GM21423 (cell line): Measurements from ENCODE around the gene VN1R4.
"Not testable (repeated sequence)": the region's sequence is repeated elsewhere in the genome, so short reads cannot be mapped to it uniquely, and the experiment has no call there.

ENCODE experiments used
- ATAC-seq: cut with Tn5 transposase; IDR thresholded peaks from one replicate; pipeline ENCODE4 v1.9.1; 2021; ENCODE audit warnings: mild to moderate bottlenecking, moderate library complexity; ENCODE audit not compliant: unreplicated experiment

Gene VN1R4

GRCh38 chr19:53267623-53268022 lies at the start of gene VN1R4:
TSS of gene VN1R4 (minus strand) at chr19:53267723. CDS start at chr19:53267665, 58 bp downstream.
- ATAC-seq = not testable (repeated sequence)

- no peak for ATAC-seq
Observed at GRCh38 chr19:53311897-53312296, 44.4 kb upstream of the VN1R4 start.

GRCh38 chr19:53311044-53311443 lies 43.5 kb upstream of the VN1R4 start:
- no peak for ATAC-seq

- no peak for ATAC-seq
Observed at GRCh38 chr19:53308339-53308811, 40.9 kb upstream of the VN1R4 start.

GRCh38 chr19:53301341-53301740 lies 33.8 kb upstream of the VN1R4 start:
- ATAC-seq = not testable (repeated sequence)

GRCh38 chr19:53294786-53295441 lies 27.4 kb upstream of the VN1R4 start:
- no peak for ATAC-seq

- no peak for ATAC-seq
Observed at GRCh38 chr19:53290758-53291549, 23.4 kb upstream of the VN1R4 start.

GRCh38 chr19:53285087-53285486 lies 17.6 kb upstream of the VN1R4 start:
- no peak for ATAC-seq

- not testable (repeated sequence) for ATAC-seq
Observed at GRCh38 chr19:53281947-53282346, 14.4 kb upstream of the VN1R4 start.

GRCh38 chr19:53275480-53275879 lies 8.0 kb upstream of the VN1R4 start:
- no peak for ATAC-seq

- no peak for ATAC-seq
Observed at GRCh38 chr19:53272044-53272443, 4.5 kb upstream of the VN1R4 start.

- not testable (repeated sequence) for ATAC-seq
Observed at GRCh38 chr19:53269861-53270260, 2.3 kb upstream of the VN1R4 start.

- ATAC-seq = not testable (repeated sequence)
Observed at GRCh38 chr19:53257715-53258342, 9.7 kb downstream of the VN1R4 start, which contains the start of gene VN1R2. TSS of gene VN1R2 (plus strand) at chr19:53258292. CDS start at chr19:53258376, 84 bp downstream.

GRCh38 chr19:53254411-53255341 lies 12.8 kb downstream of the VN1R4 start, which contains the start of gene ZNF677:
TSS of gene ZNF677 (minus strand) at chr19:53254873. CDS start at chr19:53251550, 3,323 bp downstream.
- ATAC-seq = no peak

- no peak for ATAC-seq
Observed at GRCh38 chr19:53246498-53246897, 21.0 kb downstream of the VN1R4 start.

GRCh38 chr19:53237114-53237777 lies 30.3 kb downstream of the VN1R4 start:
- ATAC-seq = no peak

GRCh38 chr19:53224606-53225005 lies 42.9 kb downstream of the VN1R4 start:
- ATAC-seq = no peak

GRCh38 chr19:53222716-53223115 lies 44.8 kb downstream of the VN1R4 start:
- ATAC-seq = not testable (repeated sequence)
